ENCODE measurements around the gene DIAPH2. TPM values are rescaled to one million over a fixed set of nuclear protein-coding genes. Genes with fewer than 3 reads are reported as not detected.

DIAPH2 gene
- total RNA-seq, 2 experiments from 2014 or later: 10.0 to 10.6 TPM

DNA sequence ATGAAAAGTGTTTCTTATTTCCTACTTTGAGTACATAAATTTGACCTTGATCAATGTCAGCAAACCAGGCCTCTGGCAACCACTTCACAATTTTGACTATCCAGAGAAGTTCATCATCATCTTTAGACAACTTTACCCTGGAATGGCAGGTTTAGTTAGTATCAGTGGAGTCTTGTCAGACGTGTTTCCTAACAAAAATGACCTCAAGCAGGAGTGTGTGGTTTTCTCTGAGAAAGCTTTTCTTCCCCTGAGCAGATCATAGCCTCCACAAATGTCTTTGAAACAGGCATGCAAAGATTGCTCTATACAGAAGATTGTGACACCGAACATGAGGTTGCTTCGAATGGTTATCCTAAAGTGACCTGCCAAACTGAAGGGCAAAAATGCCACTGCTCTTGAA, 841.3 kb downstream of the DIAPH2 start:
- H3K27me3 Mint-ChIP-seq: no peaks in the 10 kb centered on the region
- no peaks in the 10 kb centered on the region for H3K4me1 Mint-ChIP-seq (ENCODE audit: low read depth)
- H3K4me3 Mint-ChIP-seq: no peak overlapping the region
- H3K9me3 Mint-ChIP-seq: peaks cover 19% of the 10 kb centered on the region
- ChIA-PET CTCF (no interaction called here), POLR2A (no interaction called here)
- no peak overlapping the region for H3K27ac Mint-ChIP-seq
- H3K36me3 Mint-ChIP-seq: peaks cover 16% of the 10 kb centered on the region
- intact Hi-C loops (cut with micrococcal nuclease): no loop called here
- DNase-seq: no peak

DNA sequence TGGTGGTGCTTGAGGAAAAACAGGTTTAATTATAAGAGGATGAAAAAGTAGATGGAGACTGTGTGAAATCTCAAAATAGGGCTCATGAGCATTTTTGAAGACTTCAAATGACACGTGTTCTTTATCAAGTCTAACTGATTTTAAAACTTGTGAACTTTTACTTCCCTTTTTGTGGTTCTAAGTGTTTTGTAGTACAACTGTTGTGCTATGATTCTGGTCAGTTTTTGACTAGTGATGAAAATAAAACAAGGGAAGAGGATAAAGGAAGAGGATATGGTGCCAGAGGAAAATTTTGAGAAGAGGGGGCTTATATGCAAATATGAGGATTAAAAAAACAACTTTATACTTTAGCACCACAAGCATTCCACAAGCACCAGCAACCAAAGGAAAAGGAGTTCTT, 843.1 kb downstream of the DIAPH2 start:
- H3K9me3 Mint-ChIP-seq: peaks cover 19% of the 10 kb centered on the region
- POLR2A ChIA-PET: no interaction called here
- H3K4me3 Mint-ChIP-seq: no peak overlapping the region
- no peaks in the 10 kb centered on the region for H3K4me1 Mint-ChIP-seq (ENCODE audit: low read depth)
- intact Hi-C loops (cut with micrococcal nuclease): no loop called here
- peaks cover 16% of the 10 kb centered on the region for H3K36me3 Mint-ChIP-seq
- DNase-seq: no peak
- no peak overlapping the region for H3K27ac Mint-ChIP-seq
- no peaks in the 10 kb centered on the region for H3K27me3 Mint-ChIP-seq
- CTCF ChIA-PET: no interaction called here

DNA sequence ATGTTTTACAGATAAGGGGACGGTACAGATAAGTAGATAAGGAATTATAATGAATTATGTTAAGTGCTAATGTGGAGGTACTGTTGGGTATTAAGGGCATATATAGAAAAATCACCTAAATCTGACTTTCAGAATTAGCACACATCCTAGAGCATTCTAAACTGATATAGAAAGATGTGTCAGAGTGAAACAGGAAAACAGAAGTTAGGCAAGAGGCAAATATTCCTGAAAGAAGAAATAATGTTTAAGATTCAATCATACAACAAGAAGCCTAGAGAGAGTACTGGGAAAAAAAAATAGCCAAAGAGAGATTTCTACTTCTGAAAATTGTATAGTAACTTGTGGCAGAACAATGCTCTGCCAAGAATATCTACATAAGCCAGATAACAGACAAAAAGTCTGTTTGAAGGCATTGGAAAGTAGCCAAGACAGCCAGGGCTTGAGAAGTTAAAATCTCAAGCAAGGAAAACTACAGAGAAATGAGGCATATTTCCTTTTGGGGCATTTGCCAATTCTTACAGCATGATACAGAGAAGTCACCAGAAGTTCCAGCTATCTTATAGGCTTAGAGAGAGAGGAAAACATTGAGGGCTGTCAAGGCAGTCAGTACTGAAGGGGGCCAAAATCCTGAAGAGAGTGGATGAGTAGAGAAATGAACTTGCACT, 845.0 kb downstream of the DIAPH2 start:
- Mint-ChIP-seq H3K4me3 (no peak overlapping the region), H3K4me1 (ENCODE audit: low read depth) (no peaks in the 10 kb centered on the region), H3K27ac (no peak overlapping the region), H3K27me3 (no peaks in the 10 kb centered on the region), H3K36me3 (peaks cover 16% of the 10 kb centered on the region), H3K9me3 (peaks cover 19% of the 10 kb centered on the region)
- no peak for DNase-seq
- ChIA-PET CTCF (no interaction called here), POLR2A (no interaction called here)
- intact Hi-C loops (cut with micrococcal nuclease): no loop called here

DNA sequence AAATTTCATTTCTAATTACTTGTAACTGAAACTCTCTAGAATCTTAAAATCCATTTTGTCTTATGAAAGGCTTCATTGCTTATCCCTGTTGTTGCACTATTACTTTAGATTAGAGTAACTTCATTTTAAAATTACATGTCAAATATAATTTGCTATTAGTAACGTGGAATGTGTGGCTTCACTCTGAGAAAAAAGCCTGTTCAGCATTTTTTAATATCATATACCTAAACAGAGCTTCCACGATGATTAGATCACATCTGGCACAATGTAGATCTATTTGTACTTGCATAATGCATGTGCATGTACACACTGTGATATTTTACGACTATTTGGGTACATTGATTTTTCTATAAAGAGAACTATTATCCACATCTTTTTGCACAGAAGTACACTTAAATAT, 847.2 kb downstream of the DIAPH2 start:
- H3K4me3 Mint-ChIP-seq: no peak overlapping the region
- H3K4me1 Mint-ChIP-seq (ENCODE audit: low read depth): no peaks in the 10 kb centered on the region
- H3K27me3 Mint-ChIP-seq: no peaks in the 10 kb centered on the region
- DNase-seq: no peak
- peaks cover 19% of the 10 kb centered on the region for H3K9me3 Mint-ChIP-seq
- ChIA-PET POLR2A (no interaction called here), CTCF (no interaction called here)
- peaks cover 10% of the 10 kb centered on the region for H3K36me3 Mint-ChIP-seq
- intact Hi-C loops (cut with micrococcal nuclease): no loop called here
- no peak overlapping the region for H3K27ac Mint-ChIP-seq

DNA sequence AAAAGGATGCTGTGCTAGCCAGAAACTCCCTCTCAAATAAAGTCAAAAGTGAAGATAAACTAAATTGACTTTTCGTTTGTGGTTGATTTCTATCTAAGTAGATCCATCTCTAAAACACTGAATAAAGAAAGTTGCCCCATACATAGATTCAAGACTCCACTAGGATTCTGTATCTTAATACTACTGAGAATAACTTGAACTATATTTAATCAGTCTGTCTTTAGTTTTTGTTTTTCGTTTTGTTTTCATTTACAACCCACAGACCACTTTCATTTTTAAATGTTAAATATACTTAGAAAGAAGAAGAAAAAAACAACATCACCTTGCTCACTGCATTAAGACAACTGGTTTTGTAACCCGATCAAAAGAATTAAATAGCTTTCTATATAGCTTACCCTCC, 854.1 kb downstream of the DIAPH2 start:
- H3K4me1 Mint-ChIP-seq (ENCODE audit: low read depth): no peaks in the 10 kb centered on the region

DNA sequence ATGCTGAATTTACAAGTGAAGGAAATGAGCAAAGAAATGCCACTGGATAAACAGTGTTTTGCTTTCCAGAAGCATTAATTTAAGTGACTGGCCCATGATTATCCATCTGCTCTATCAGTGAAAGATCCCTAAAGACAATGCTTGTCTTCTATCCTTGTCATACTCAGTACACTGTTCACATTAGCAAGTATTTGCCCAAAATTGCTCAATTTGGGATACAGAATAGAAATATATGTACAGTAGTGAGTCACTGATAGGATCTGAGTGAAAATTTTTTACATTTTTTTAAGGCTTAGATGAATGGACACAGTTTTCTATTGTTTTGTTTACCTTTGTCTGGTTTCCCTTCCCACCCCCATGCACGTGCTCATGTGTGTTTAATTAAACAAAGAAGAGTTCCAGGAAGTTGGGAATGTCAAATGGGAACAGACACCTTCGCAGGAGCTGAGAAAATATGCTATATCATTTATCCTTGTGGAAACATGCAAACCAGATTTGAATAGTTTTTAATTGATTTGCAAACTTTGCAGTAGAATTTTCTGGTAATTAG, 855.4 kb downstream of the DIAPH2 start:
- CTCF ChIA-PET: no interaction called here

More for the DNA sequence above, 854.1 kb downstream of the DIAPH2 start:
- no peak overlapping the region for H3K27ac Mint-ChIP-seq
- CTCF ChIA-PET: no interaction called here
- H3K36me3 Mint-ChIP-seq: no peaks in the 10 kb centered on the region
- no peaks in the 10 kb centered on the region for H3K9me3 Mint-ChIP-seq
- H3K27me3 Mint-ChIP-seq: no peaks in the 10 kb centered on the region
- no peak overlapping the region for H3K4me3 Mint-ChIP-seq
- no peak for DNase-seq
- intact Hi-C loops (cut with micrococcal nuclease): no loop called here
- POLR2A ChIA-PET: no interaction called here

DNA sequence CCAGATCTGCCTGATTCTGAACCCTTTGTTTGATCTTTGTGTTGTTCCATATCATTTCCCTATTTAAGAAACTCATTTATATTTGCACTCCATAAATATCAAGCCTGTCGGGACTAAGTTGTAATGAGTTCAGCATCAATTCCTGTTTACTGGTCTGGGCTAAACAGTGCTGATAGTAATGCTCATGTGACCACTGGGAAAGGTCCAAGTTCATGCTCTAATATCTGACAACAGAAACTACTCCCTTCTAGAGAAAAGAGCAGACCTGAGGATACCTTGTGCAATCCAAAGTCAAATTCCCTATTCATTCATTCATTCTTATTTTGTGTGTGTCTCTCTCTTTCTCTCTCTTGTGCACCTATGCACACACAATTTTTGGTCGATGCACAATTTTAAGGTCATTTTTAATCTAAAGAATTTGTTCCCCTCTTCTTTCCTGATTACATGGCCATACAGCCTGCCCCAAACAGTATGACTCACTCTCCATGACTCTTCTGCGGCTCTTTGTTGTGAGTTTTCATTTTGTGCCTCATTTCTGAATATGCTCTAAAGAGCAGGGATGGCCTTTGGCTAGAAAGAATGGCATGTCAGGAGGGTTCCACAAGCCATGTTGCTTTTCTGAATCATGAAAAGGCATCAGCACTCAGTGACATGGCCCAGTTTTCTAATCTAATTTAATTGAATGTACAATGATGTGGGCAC, 863.4 kb downstream of the DIAPH2 start:
- no peak overlapping the region for H3K27ac Mint-ChIP-seq

More for the DNA sequence above, 855.4 kb downstream of the DIAPH2 start:
- H3K27ac Mint-ChIP-seq: no peak overlapping the region
- no peaks in the 10 kb centered on the region for H3K9me3 Mint-ChIP-seq
- H3K27me3 Mint-ChIP-seq: no peaks in the 10 kb centered on the region
- POLR2A ChIA-PET: no interaction called here
- DNase-seq: no peak
- intact Hi-C loops (cut with micrococcal nuclease): no loop called here
- no peaks in the 10 kb centered on the region for H3K36me3 Mint-ChIP-seq
- no peaks in the 10 kb centered on the region for H3K4me1 Mint-ChIP-seq (ENCODE audit: low read depth)
- no peak overlapping the region for H3K4me3 Mint-ChIP-seq

DNA sequence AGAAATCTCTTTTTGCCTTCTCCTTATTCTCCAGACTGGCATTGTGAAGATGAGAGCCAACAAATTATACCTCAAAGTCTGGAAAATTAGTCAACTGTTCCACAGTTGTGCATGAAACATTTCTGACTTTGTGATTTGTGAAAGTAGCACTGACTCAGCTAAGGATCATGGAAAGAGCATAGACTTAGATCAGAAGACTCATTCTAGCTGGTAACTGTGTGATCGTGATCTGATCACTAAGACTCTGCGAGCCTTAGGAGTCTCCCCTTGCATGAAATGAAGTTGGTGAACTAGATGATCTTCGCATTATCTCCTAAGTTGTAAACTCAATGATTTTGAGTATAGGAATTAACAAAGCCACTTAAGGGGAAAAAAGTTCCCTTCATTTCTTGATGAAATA, 867.2 kb downstream of the DIAPH2 start:
- Mint-ChIP-seq H3K9me3 (no peaks in the 10 kb centered on the region), H3K4me3 (no peak overlapping the region), H3K27ac (no peak overlapping the region), H3K36me3 (no peaks in the 10 kb centered on the region), H3K27me3 (no peaks in the 10 kb centered on the region), H3K4me1 (ENCODE audit: low read depth) (peaks cover 2% of the 10 kb centered on the region)
- CTCF ChIA-PET: no interaction called here
- DNase-seq: no peak
- POLR2A ChIA-PET: no interaction called here
- intact Hi-C loops (cut with micrococcal nuclease): no loop called here

More for the DNA sequence above, 863.4 kb downstream of the DIAPH2 start:
- Mint-ChIP-seq H3K4me3 (no peak overlapping the region), H3K36me3 (no peaks in the 10 kb centered on the region), H3K4me1 (ENCODE audit: low read depth) (peaks cover 2% of the 10 kb centered on the region), H3K9me3 (no peaks in the 10 kb centered on the region), H3K27me3 (no peaks in the 10 kb centered on the region)
- ChIA-PET POLR2A (no interaction called here), CTCF (no interaction called here)
- intact Hi-C loops (cut with micrococcal nuclease): no loop called here
- DNase-seq: no peak

DNA sequence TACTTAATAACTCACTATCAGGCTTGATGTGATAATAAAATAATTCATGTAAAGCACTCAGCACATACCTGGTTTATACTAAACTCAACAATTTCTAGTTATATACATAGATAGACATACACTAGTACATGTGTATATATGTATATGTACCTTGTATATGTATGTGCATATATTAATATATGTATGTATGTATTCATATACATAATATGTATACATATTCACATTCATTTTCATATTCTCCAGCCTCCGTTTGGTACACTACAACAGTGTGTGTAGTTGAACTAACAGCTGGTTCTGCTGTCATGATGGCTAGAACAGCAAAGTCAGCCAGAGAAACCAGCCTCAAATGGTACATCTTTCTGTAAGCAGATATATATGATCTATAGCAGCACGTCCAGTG, 869.2 kb downstream of the DIAPH2 start:
- ChIA-PET POLR2A (no interaction called here), CTCF (no interaction called here)
- Mint-ChIP-seq H3K4me1 (ENCODE audit: low read depth) (peaks cover 2% of the 10 kb centered on the region), H3K4me3 (no peak overlapping the region), H3K27ac (no peak overlapping the region), H3K36me3 (no peaks in the 10 kb centered on the region), H3K9me3 (no peaks in the 10 kb centered on the region), H3K27me3 (no peaks in the 10 kb centered on the region)
- intact Hi-C loops (cut with micrococcal nuclease): no loop called here
- no peak for DNase-seq

DNA sequence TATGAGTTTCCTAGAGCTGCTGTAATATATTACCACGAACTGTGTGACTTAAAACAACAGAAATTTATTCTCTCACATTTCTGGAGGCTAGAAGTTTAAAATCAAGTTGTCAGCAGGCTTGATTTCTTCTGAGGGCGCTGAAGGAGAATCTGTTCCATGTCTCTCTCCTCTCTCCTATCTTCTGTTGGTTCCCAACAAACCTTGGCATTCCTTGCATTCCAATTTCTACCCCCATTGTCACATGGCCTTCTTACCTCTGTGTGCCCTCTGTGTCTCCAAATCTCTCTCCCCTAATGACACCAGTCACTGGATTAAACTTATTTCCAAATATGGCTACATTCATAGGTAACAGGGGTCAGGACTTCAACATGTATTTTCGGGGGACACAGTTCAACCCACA, 871.7 kb downstream of the DIAPH2 start:
- intact Hi-C loops (cut with micrococcal nuclease): no loop called here
- CTCF ChIA-PET: no interaction called here

DNA sequence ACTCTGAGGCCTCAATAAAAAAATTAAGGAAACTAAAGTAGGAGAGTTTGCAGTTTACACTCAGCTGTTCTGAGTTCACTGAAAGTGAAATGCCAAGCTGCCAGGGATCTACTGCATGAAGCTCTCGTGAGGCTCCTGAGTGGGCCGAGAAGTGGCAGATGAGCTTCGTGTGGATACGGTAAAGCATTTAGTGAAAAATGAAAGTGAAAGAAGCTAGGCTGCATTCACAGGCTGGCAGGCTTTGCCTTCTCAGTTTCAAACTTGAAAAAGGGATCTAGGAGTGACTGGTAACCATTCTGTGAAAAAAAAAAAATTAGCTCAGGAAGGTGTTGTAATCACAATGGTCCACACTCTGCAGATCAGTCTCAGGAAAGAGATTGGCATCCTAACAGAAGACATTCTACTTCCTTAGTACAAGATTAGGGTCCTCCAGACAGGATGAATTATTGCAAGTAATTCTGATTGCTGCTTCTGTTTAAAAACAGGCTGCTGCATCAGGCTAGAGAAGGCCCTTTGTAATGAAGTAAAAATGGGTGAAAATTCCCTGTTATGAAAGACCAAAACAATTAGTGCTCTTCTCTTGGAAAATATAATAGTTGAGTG, 879.0 kb downstream of the DIAPH2 start:
- intact Hi-C loops (cut with micrococcal nuclease): loop anchor here (1.0 to 5.0 kb wide), 2 partner anchors 34 to 164 kb away; no protein-coding TSS in a partner anchor
- no peaks in the 10 kb centered on the region for H3K27me3 Mint-ChIP-seq
- DNase-seq: peak; percentile 59
- H3K36me3 Mint-ChIP-seq: no peaks in the 10 kb centered on the region
- peaks cover 10% of the 10 kb centered on the region for H3K4me1 Mint-ChIP-seq (ENCODE audit: low read depth)
- POLR2A ChIA-PET: no interaction called here
- no peaks in the 10 kb centered on the region for H3K9me3 Mint-ChIP-seq
- H3K4me3 Mint-ChIP-seq: peak overlapping the region; percentile 59
- CTCF ChIA-PET: interaction anchor here (1.2 kb wide), 1 partner anchor 9 kb away, joined by 4 read pairs; no protein-coding TSS in a partner anchor
- H3K27ac Mint-ChIP-seq: peak overlapping the region; percentile 54

More for the DNA sequence above, 871.7 kb downstream of the DIAPH2 start:
- peaks cover 2% of the 10 kb centered on the region for H3K4me1 Mint-ChIP-seq (ENCODE audit: low read depth)
- H3K27ac Mint-ChIP-seq: no peak overlapping the region
- no peaks in the 10 kb centered on the region for H3K36me3 Mint-ChIP-seq
- POLR2A ChIA-PET: no interaction called here
- no peak overlapping the region for H3K4me3 Mint-ChIP-seq
- no peaks in the 10 kb centered on the region for H3K9me3 Mint-ChIP-seq
- no peak for DNase-seq
- no peaks in the 10 kb centered on the region for H3K27me3 Mint-ChIP-seq

DNA sequence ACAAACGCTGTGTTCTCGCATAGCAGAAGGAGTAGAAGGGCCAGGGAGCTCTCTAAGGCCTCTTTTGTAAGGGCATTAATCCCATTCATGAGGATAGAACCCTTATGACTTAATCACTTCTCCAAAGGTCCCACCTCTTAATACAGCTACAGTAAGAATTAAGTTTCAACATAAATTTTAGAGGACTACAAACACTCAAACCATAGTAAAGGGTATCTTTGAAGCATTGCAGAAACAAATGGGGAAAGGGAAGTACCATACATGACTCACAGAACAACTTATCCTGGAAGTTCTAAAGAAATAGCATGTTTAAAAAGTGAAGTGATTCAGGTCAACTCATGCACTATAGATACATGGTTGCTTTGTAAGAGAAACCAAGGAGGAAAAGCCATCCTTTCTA, 879.9 kb downstream of the DIAPH2 start:
- intact Hi-C loops (cut with micrococcal nuclease): loop anchor here (5.0 kb wide), 1 partner anchor 33 kb away; no protein-coding TSS in a partner anchor
- H3K27me3 Mint-ChIP-seq: no peaks in the 10 kb centered on the region
- H3K4me3 Mint-ChIP-seq: no peak overlapping the region
- ChIA-PET CTCF (no interaction called here), POLR2A (no interaction called here)
- DNase-seq: no peak
- peaks cover 10% of the 10 kb centered on the region for H3K4me1 Mint-ChIP-seq (ENCODE audit: low read depth)
- H3K27ac Mint-ChIP-seq: no peak overlapping the region
- H3K9me3 Mint-ChIP-seq: no peaks in the 10 kb centered on the region
- no peaks in the 10 kb centered on the region for H3K36me3 Mint-ChIP-seq

Measured in activated CD4-positive, alpha-beta memory T cell treated with anti-CD3 and anti-CD28 coated beads for 36 hours (primary cell).